Gastrocnemius medialis (tissue), 4 donors: ENCODE measurements around the gene SIRT7.

Experiments
- CTCF ChIP-seq, 5 experiments: fragments of 450-650 bp in 3 of 5; fragments of 200-600 bp in 2 of 5; sonication (generic) in 2 of 5; IDR thresholded peaks in 4 of 5; conservative IDR thresholded peaks in 1 of 5; 1 replicate in 4 of 5; 2 replicates in 1 of 5; pipeline ENCODE4 v1.5.1; 2016 to 2019; ENCODE audit warnings: antibody characterized with exemption in 5 of 5, mild to moderate bottlenecking in 3 of 5, moderate library complexity in 3 of 5
- POLR2A ChIP-seq, 2 donors: fragments of 450-650 bp; IDR thresholded peaks; one replicate each; pipeline ENCODE4 v1.6.1; 2017; ENCODE audit warnings: antibody characterized with exemption in 2 of 2, mild to moderate bottlenecking in 2 of 2, moderate library complexity in 2 of 2

GRCh38 chr17:81905993-81906392, 12.0 kb downstream of the SIRT7 start:
- no peak for TF ChIP-seq POLR2A (IDR thresholded peaks at IDR 0.05)
- TF ChIP-seq CTCF (IDR thresholded peaks at IDR 0.05 in 4 of 5, conservative IDR thresholded peaks at IDR 0.05 in 1 of 5), result no peak
